Activated CD4-positive, alpha-beta T cell treated with anti-CD3 and anti-CD28 coated beads for 36 hours (primary cell): Measurements from ENCODE around the gene TLL2. TPM values are rescaled to one million over a fixed set of nuclear protein-coding genes. Genes with fewer than 3 reads are reported as not detected.

ENCODE experiments used
- ATAC-seq: fragments of 200-7000 bp; cut with Tn5 transposase; one replicate; pipeline ENCODE4 v1.10.0; 2021; ENCODE audit warnings: mild to moderate bottlenecking, moderate library complexity
- CTCF ChIA-PET: fragments of 350-600 bp; sonication (Branson Sonifier 250); formaldehyde crosslinking; loops from one replicate; lab custom pipeline; 2021; ENCODE audit warnings: antibody characterized with exemption; lab: Charles Lee
- POLR2A ChIA-PET: fragments of 350-600 bp; sonication (Branson Sonifier 250); formaldehyde crosslinking; loops from one replicate; lab custom pipeline; 2021; ENCODE audit warnings: antibody characterized with exemption, inconsistent platforms; lab: Charles Lee
- DNase-seq: peaks from one replicate; pipeline ENCODE4 v3.0.0-alpha.2; 2020
- H3K27ac Mint-ChIP-seq: one replicate; pipeline ENCODE4 v1.8.0; 2021; ENCODE audit warnings: mixed read lengths
- H3K27me3 Mint-ChIP-seq: one replicate; pipeline ENCODE4 v1.8.0; 2021; ENCODE audit warnings: mixed read lengths
- H3K36me3 Mint-ChIP-seq: one replicate; pipeline ENCODE4 v1.8.0; 2021; ENCODE audit warnings: low read depth, mixed read lengths
- H3K4me1 Mint-ChIP-seq: one replicate; pipeline ENCODE4 v1.8.0; 2021; ENCODE audit warnings: mixed read lengths
- H3K4me3 Mint-ChIP-seq: one replicate; pipeline ENCODE4 v1.8.0; 2021; ENCODE audit warnings: mild to moderate bottlenecking, moderate library complexity, mixed read lengths
- H3K9me3 Mint-ChIP-seq: one replicate; pipeline ENCODE4 v1.8.0; 2021; ENCODE audit warnings: low read depth, mixed read lengths
- intact Hi-C, 2 experiments: fragments of 100-400 bp; cut with DNase I in 1 of 2; cut with micrococcal nuclease in 1 of 2; formaldehyde crosslinking; loops; one replicate each; pipeline versions ENCODE4 v1.14.2 to v1.15.1; 2022 to 2024; cut with DNase I, micrococcal nuclease
- total RNA-seq, 2 experiments: library from RNA; stranded (reverse); gene quantifications; one replicate each; pipeline ENCODE4 v1.2.3, GENCODE V29; 2021

TLL2 gene
- total RNA-seq, 2 experiments from 2014 or later = 0.02 TPM; not detected in 1

GRCh38 chr10:96532523-96532922 lies 18.8 kb upstream of the TLL2 start:
- POLR2A ChIA-PET = no interaction called here
- CTCF ChIA-PET = interaction anchor here (0.6 to 2.4 kb wide), 3 partner anchors 17 to 137 kb away, joined by 3 to 6 read pairs (median 3); no protein-coding TSS in a partner anchor
- H3K27ac Mint-ChIP-seq = no peak overlapping the region
- ATAC-seq (no peak), DNase-seq (no peak)
- intact Hi-C loops = no loop called here
- H3K4me3 Mint-ChIP-seq = no peak overlapping the region
- H3K9me3 Mint-ChIP-seq = no peaks in the 10 kb centered on the region
- H3K4me1 Mint-ChIP-seq = no peaks in the 10 kb centered on the region
- peaks cover 28% of the 10 kb centered on the region for H3K36me3 Mint-ChIP-seq
- no peaks in the 10 kb centered on the region for H3K27me3 Mint-ChIP-seq

- H3K9me3 Mint-ChIP-seq = no peaks in the 10 kb centered on the region
- DNase-seq = no peak
- H3K4me1 Mint-ChIP-seq = no peaks in the 10 kb centered on the region
- no peak overlapping the region for H3K4me3 Mint-ChIP-seq
- ChIA-PET POLR2A (no interaction called here), CTCF (no interaction called here)
- no peaks in the 10 kb centered on the region for H3K27me3 Mint-ChIP-seq
- no peak for ATAC-seq
- no peak overlapping the region for H3K27ac Mint-ChIP-seq
- intact Hi-C loops = no loop called here
- peaks cover 37% of the 10 kb centered on the region for H3K36me3 Mint-ChIP-seq
Observed at GRCh38 chr10:96529634-96530279, 16.0 kb upstream of the TLL2 start.

GRCh38 chr10:96524741-96525140 lies 11.0 kb upstream of the TLL2 start:
- POLR2A ChIA-PET = no interaction called here

GRCh38 chr10:96517284-96517683 lies 3.6 kb upstream of the TLL2 start:
- Mint-ChIP-seq H3K9me3 (no peaks in the 10 kb centered on the region), H3K27me3 (peaks cover 29% of the 10 kb centered on the region), H3K4me3 (no peak overlapping the region), H3K27ac (no peak overlapping the region), H3K36me3 (peaks cover 23% of the 10 kb centered on the region), H3K4me1 (peaks cover 10% of the 10 kb centered on the region)
- POLR2A ChIA-PET = no interaction called here
- ATAC-seq (no peak), DNase-seq (no peak)
- intact Hi-C loops = no loop called here
- CTCF ChIA-PET = no interaction called here

More at GRCh38 chr10:96524741-96525140, 11.0 kb upstream of the TLL2 start:
- no peak overlapping the region for H3K4me3 Mint-ChIP-seq
- H3K4me1 Mint-ChIP-seq = no peaks in the 10 kb centered on the region
- no peak for ATAC-seq
- H3K9me3 Mint-ChIP-seq = no peaks in the 10 kb centered on the region
- no peak for DNase-seq
- H3K27me3 Mint-ChIP-seq = no peaks in the 10 kb centered on the region
- peaks cover 52% of the 10 kb centered on the region for H3K36me3 Mint-ChIP-seq
- CTCF ChIA-PET = interaction anchor here (1.2 kb wide), 1 partner anchor 129 kb away, joined by 4 read pairs; no protein-coding TSS in a partner anchor
- no peak overlapping the region for H3K27ac Mint-ChIP-seq
- intact Hi-C loops = no loop called here

- no peak overlapping the region for H3K4me3 Mint-ChIP-seq
- peaks cover 10% of the 10 kb centered on the region for H3K4me1 Mint-ChIP-seq
- H3K27ac Mint-ChIP-seq = no peak overlapping the region
- no peaks in the 10 kb centered on the region for H3K9me3 Mint-ChIP-seq
- peaks cover 15% of the 10 kb centered on the region for H3K36me3 Mint-ChIP-seq
- intact Hi-C loops = no loop called here
- ATAC-seq (no peak), DNase-seq (no peak)
- ChIA-PET POLR2A (no interaction called here), CTCF (no interaction called here)
- H3K27me3 Mint-ChIP-seq = peaks cover 37% of the 10 kb centered on the region
Observed at GRCh38 chr10:96516337-96516736, 2.6 kb upstream of the TLL2 start.

- no peaks in the 10 kb centered on the region for H3K36me3 Mint-ChIP-seq
- DNase-seq (peak; percentile 66), ATAC-seq (no peak)
- peaks cover 43% of the 10 kb centered on the region for H3K27me3 Mint-ChIP-seq
- intact Hi-C loops = loop anchor here (1.0 to 2.0 kb wide), 2 partner anchors 74 to 138 kb away; partner anchors contain the start of gene TM9SF3 (in 1 of the 2)
- H3K4me1 Mint-ChIP-seq = peaks cover 10% of the 10 kb centered on the region
- no peaks in the 10 kb centered on the region for H3K9me3 Mint-ChIP-seq
- H3K27ac Mint-ChIP-seq = no peak overlapping the region
- POLR2A ChIA-PET = interaction anchor here (0.5 kb wide), 1 partner anchor 172 kb away, joined by 3 read pairs; no protein-coding TSS in a partner anchor
- CTCF ChIA-PET = interaction anchor here (0.6 to 2.3 kb wide), 12 partner anchors 13 to 226 kb away, joined by 3 to 8 read pairs (median 4); no protein-coding TSS in a partner anchor
- H3K4me3 Mint-ChIP-seq = peak overlapping the region; percentile 57
Observed at GRCh38 chr10:96513305-96513697, 425 bp downstream of the TLL2 start.

- DNase-seq (peak; percentile 28), ATAC-seq (no peak)
- Mint-ChIP-seq H3K27me3 (peaks cover 43% of the 10 kb centered on the region), H3K27ac (no peak overlapping the region), H3K36me3 (no peaks in the 10 kb centered on the region), H3K9me3 (no peaks in the 10 kb centered on the region), H3K4me3 (peak overlapping the region; percentile 57), H3K4me1 (peaks cover 10% of the 10 kb centered on the region)
- ChIA-PET POLR2A (interaction anchor here (0.5 kb wide), 1 partner anchor 171 kb away, joined by 3 read pairs; no protein-coding TSS in a partner anchor), CTCF (interaction anchor here (1.0 to 2.3 kb wide), 5 partner anchors 13 to 142 kb away, joined by 3 to 8 read pairs (median 3); no protein-coding TSS in a partner anchor)
- intact Hi-C loops = loop anchor here (1.0 to 2.0 kb wide), 2 partner anchors 74 to 137 kb away; partner anchors contain the start of gene TM9SF3 (in 1 of the 2)
Observed at GRCh38 chr10:96512524-96513304, 1.0 kb downstream of the TLL2 start.

GRCh38 chr10:96511044-96511945 lies 2.4 kb downstream of the TLL2 start:
- Mint-ChIP-seq H3K27me3 (peaks cover 38% of the 10 kb centered on the region), H3K9me3 (no peaks in the 10 kb centered on the region), H3K4me3 (no peak overlapping the region), H3K36me3 (no peaks in the 10 kb centered on the region), H3K27ac (no peak overlapping the region), H3K4me1 (peaks cover 10% of the 10 kb centered on the region)
- ChIA-PET POLR2A (no interaction called here), CTCF (interaction anchor here (0.7 to 2.7 kb wide), 10 partner anchors 10 to 263 kb away, joined by 3 to 11 read pairs (median 3); no protein-coding TSS in a partner anchor)
- ATAC-seq (peak; percentile 18), DNase-seq (peak; percentile 49)
- intact Hi-C loops = loop anchor here (1.0 kb wide), 1 partner anchor 115 kb away; no protein-coding TSS in a partner anchor

- ChIA-PET POLR2A (no interaction called here), CTCF (interaction anchor here (1.0 to 1.3 kb wide), 3 partner anchors 13 to 139 kb away, joined by 3 to 5 read pairs (median 4); no protein-coding TSS in a partner anchor)
- intact Hi-C loops = no loop called here
Observed at GRCh38 chr10:96509017-96509641, 4.6 kb downstream of the TLL2 start.

GRCh38 chr10:96507044-96507443 lies 6.7 kb downstream of the TLL2 start:
- ATAC-seq (no peak), DNase-seq (no peak)
- H3K36me3 Mint-ChIP-seq = no peaks in the 10 kb centered on the region
- no peak overlapping the region for H3K4me3 Mint-ChIP-seq
- H3K4me1 Mint-ChIP-seq = no peaks in the 10 kb centered on the region
- CTCF ChIA-PET = interaction anchor here (1.0 kb wide), 1 partner anchor 16 kb away, joined by 3 read pairs; no protein-coding TSS in a partner anchor
- POLR2A ChIA-PET = no interaction called here
- H3K9me3 Mint-ChIP-seq = no peaks in the 10 kb centered on the region
- intact Hi-C loops = no loop called here
- no peak overlapping the region for H3K27ac Mint-ChIP-seq
- H3K27me3 Mint-ChIP-seq = peaks cover 11% of the 10 kb centered on the region

More at GRCh38 chr10:96509017-96509641, 4.6 kb downstream of the TLL2 start:
- DNase-seq (no peak), ATAC-seq (no peak)
- H3K27me3 Mint-ChIP-seq = peaks cover 21% of the 10 kb centered on the region
- peaks cover 6% of the 10 kb centered on the region for H3K4me1 Mint-ChIP-seq
- no peaks in the 10 kb centered on the region for H3K36me3 Mint-ChIP-seq
- H3K27ac Mint-ChIP-seq = no peak overlapping the region
- no peaks in the 10 kb centered on the region for H3K9me3 Mint-ChIP-seq
- no peak overlapping the region for H3K4me3 Mint-ChIP-seq
